Measurements from ENCODE around the gene F9. TPM values are rescaled to one million over a fixed set of nuclear protein-coding genes. Genes with fewer than 3 reads are reported as not detected.

The F9 gene
- total RNA-seq, 1 experiment from 2014 or later, result not detected

DNA sequence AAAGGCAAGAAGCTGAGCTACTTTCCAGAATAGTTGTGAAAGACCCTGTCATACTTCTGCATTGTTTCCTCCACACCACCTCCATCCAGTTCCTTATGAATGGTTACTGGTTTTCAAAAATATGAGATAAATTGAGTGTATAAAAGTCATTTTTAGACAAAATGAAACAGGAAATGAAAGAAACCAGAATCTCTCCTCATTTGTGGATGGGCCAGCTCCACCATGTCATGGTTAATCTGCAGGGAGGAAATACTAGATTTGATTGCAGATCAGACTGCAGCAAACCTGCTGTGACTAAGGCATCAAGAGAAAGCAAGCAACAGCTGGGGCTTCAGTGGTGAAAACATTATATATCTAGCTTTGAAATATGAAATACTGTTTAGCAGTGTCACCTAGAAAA, 23.8 kb downstream of the F9 start:
- TF ChIP-seq POLR2A (IDR thresholded peaks at IDR 0.05; ENCODE audit: borderline replicate concordance, extremely low read depth, insufficient read depth, insufficient read length) (no peak), EZH2 (IDR thresholded peaks at IDR 0.05) (no peak), RAD21 (IDR thresholded peaks at IDR 0.05; ENCODE audit: low read depth) (no peak), ZFX (IDR thresholded peaks at IDR 0.05) (no peak), CBX3 (IDR thresholded peaks at IDR 0.05; ENCODE audit: low read depth) (no peak), SP1 (IDR thresholded peaks at IDR 0.05; ENCODE audit: low read depth) (no peak)
- TF ChIP-seq, protein P1, sequence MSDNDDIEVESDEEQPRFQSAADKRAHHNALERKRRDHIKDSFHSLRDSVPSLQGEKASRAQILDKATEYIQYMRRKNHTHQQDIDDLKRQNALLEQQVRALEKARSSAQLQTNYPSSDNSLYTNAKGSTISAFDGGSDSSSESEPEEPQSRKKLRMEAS (IDR thresholded peaks at IDR 0.05), result no peak
- TF ChIP-seq, protein P2, sequence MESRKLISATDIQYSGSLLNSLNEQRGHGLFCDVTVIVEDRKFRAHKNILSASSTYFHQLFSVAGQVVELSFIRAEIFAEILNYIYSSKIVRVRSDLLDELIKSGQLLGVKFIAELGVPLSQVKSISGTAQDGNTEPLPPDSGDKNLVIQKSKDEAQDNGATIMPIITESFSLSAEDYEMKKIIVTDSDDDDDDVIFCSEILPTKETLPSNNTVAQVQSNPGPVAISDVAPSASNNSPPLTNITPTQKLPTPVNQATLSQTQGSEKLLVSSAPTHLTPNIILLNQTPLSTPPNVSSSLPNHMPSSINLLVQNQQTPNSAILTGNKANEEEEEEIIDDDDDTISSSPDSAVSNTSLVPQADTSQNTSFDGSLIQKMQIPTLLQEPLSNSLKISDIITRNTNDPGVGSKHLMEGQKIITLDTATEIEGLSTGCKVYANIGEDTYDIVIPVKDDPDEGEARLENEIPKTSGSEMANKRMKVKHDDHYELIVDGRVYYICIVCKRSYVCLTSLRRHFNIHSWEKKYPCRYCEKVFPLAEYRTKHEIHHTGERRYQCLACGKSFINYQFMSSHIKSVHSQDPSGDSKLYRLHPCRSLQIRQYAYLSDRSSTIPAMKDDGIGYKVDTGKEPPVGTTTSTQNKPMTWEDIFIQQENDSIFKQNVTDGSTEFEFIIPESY (IDR thresholded peaks at IDR 0.05; ENCODE audit: extremely low read depth, insufficient replicate concordance, low read length), result no peak
- no peak overlapping the region for H3K27ac ChIP-seq (ENCODE audit: low read depth, low read length)
- intact Hi-C loops (cut with micrococcal nuclease), result no loop called here
- H2AFZ ChIP-seq (ENCODE audit: low read depth, low read length, poor library complexity, severe bottlenecking), result no peak overlapping the region
- no peaks in the 10 kb centered on the region for H4K20me1 ChIP-seq (ENCODE audit: insufficient read depth)
- BruUV-seq (replicated peaks), result no TSS peak
- no peaks in the 10 kb centered on the region for H3K36me3 ChIP-seq (ENCODE audit: control insufficient read depth in 1 of 2, insufficient read depth in 2 of 2, low read length in 2 of 2)
- ChIA-PET POLR2A (no interaction called here), RAD21 (ENCODE audit: low non-redundant PET in 1 of 2, low total read pairs in 2 of 2, uncharacterized antibody in 2 of 2, unreplicated experiment in 2 of 2) (no interaction called here), CTCF (no interaction called here)
- ATAC-seq, result no peak
- H3K4me1 ChIP-seq (ENCODE audit: control insufficient read depth in 1 of 2, insufficient read depth in 2 of 2, low read length in 2 of 2), result no peaks in the 10 kb centered on the region
- H3K4me2 ChIP-seq (ENCODE audit: low read length), result no peak overlapping the region
- H3K9ac ChIP-seq (ENCODE audit: low read length), result no peak overlapping the region
- no peaks in the 10 kb centered on the region for H3K9me2 ChIP-seq (ENCODE audit: insufficient read depth)
- no peak for DNase-seq (ENCODE audit: low read depth, low spot score)
- H3K27me3 ChIP-seq (ENCODE audit: insufficient read depth, low read length), result no peaks in the 10 kb centered on the region
- H3K9me3 ChIP-seq (ENCODE audit: control insufficient read depth in 1 of 2, insufficient read depth in 1 of 2, low read depth in 1 of 2, low read length in 2 of 2), result no peaks in the 10 kb centered on the region
- H3K79me2 ChIP-seq (ENCODE audit: insufficient read depth, low read length), result no peaks in the 10 kb centered on the region
- no peak overlapping the region for H3K4me3 ChIP-seq (replicated peaks in 1 of 2; ENCODE audit: low read depth in 1 of 2, low read length in 2 of 2)

DNA sequence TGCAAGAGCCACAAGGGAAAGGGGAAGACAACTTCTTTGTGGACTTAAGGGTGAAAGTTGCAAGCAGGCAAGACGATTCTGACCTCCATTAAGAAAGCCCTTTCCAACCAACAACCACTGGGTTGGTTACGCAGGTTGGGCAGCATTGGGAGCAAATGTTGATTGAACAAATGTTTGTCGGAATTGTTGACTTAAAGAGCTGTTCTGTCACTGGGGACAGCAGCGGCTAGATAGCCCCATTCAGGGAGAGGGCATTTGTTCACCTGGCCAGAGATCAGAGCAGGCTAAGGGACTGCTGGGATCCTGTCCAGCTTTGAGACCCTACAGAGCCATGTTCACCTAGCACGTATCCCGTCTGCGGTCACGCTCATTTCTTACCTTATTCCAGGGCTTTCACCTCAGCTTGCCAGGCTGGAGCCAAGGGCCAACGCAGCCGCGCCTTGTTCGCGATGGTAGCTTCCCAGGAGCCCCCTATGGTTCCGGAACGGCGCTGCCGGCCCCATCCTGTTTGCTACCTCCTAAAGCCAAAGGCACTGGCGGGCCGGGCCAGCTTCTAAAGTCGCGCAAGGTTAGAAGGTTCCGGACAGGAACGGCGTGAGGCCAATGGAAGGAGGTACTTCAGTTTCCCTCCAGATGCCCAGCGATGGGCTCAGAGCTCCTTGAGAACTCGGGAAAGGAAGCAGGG, 24.6 kb downstream of the F9 start:
- H3K27me3 ChIP-seq (ENCODE audit: insufficient read depth, low read length), result no peaks in the 10 kb centered on the region
- no peak overlapping the region for H3K4me2 ChIP-seq (ENCODE audit: low read length)
- no peaks in the 10 kb centered on the region for H3K9me2 ChIP-seq (ENCODE audit: insufficient read depth)
- ChIA-PET RAD21 (ENCODE audit: low non-redundant PET in 1 of 2, low total read pairs in 2 of 2, uncharacterized antibody in 2 of 2, unreplicated experiment in 2 of 2) (no interaction called here), POLR2A (no interaction called here), CTCF (no interaction called here)
- no peaks in the 10 kb centered on the region for H3K36me3 ChIP-seq (ENCODE audit: control insufficient read depth in 1 of 2, insufficient read depth in 2 of 2, low read length in 2 of 2)
- no peaks in the 10 kb centered on the region for H4K20me1 ChIP-seq (ENCODE audit: insufficient read depth)
- ATAC-seq (no peak), DNase-seq (ENCODE audit: low read depth, low spot score) (no peak)
- intact Hi-C loops (cut with micrococcal nuclease), result loop anchor here (5.0 kb wide), 1 partner anchor 1428 kb away; no protein-coding TSS in a partner anchor
- no peak overlapping the region for H3K9ac ChIP-seq (ENCODE audit: low read length)
- no peaks in the 10 kb centered on the region for H3K9me3 ChIP-seq (ENCODE audit: control insufficient read depth in 1 of 2, insufficient read depth in 1 of 2, low read depth in 1 of 2, low read length in 2 of 2)
- H3K4me1 ChIP-seq (ENCODE audit: control insufficient read depth in 1 of 2, insufficient read depth in 2 of 2, low read length in 2 of 2), result no peaks in the 10 kb centered on the region
- no peak overlapping the region for H2AFZ ChIP-seq (ENCODE audit: low read depth, low read length, poor library complexity, severe bottlenecking)
- no peaks in the 10 kb centered on the region for H3K79me2 ChIP-seq (ENCODE audit: insufficient read depth, low read length)
- BruUV-seq (replicated peaks), result no TSS peak
- no peak overlapping the region for H3K4me3 ChIP-seq (replicated peaks in 1 of 2; ENCODE audit: low read depth in 1 of 2, low read length in 2 of 2)
- no peak overlapping the region for H3K27ac ChIP-seq (ENCODE audit: low read depth, low read length)
- no peak for TF ChIP-seq ELF1 (IDR thresholded peaks at IDR 0.05; ENCODE audit: borderline replicate concordance, low read depth)
- TF ChIP-seq ZFX (IDR thresholded peaks at IDR 0.05), result no peak
- TF ChIP-seq YY1 (IDR thresholded peaks at IDR 0.05; ENCODE audit: extremely low read depth, insufficient replicate concordance, low read depth, low read length), result no peak
- TF ChIP-seq, protein P1 (IDR thresholded peaks at IDR 0.05), result no peak
- TF ChIP-seq EZH2phosphoT487 (IDR thresholded peaks at IDR 0.05; ENCODE audit: borderline replicate concordance), result no peak
- TF ChIP-seq ZNF274 (IDR thresholded peaks at IDR 0.05; ENCODE audit: low read depth, low read length), result no peak
- TF ChIP-seq POLR2AphosphoS5 (IDR thresholded peaks at IDR 0.05; ENCODE audit: low read depth, low read length), result no peak
- no peak for TF ChIP-seq TCF7L2 (IDR thresholded peaks at IDR 0.05; ENCODE audit: borderline replicate concordance, extremely low read depth, insufficient read depth, insufficient read length)
- TF ChIP-seq EZH2 (IDR thresholded peaks at IDR 0.05), result no peak
- TF ChIP-seq SRF (IDR thresholded peaks at IDR 0.05; ENCODE audit: low read depth), result no peak
- TF ChIP-seq FOSL1 (IDR thresholded peaks at IDR 0.05; ENCODE audit: low read depth), result no peak
- no peak for TF ChIP-seq RAD21 (IDR thresholded peaks at IDR 0.05; ENCODE audit: low read depth)
- TF ChIP-seq, protein P3, sequence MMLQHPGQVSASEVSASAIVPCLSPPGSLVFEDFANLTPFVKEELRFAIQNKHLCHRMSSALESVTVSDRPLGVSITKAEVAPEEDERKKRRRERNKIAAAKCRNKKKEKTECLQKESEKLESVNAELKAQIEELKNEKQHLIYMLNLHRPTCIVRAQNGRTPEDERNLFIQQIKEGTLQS (IDR thresholded peaks at IDR 0.05), result no peak
- no peak for TF ChIP-seq EGR1 (IDR thresholded peaks at IDR 0.05; ENCODE audit: low read depth)
- no peak for TF ChIP-seq JUND (IDR thresholded peaks at IDR 0.05)
